Neural progenitor cell (in vitro differentiated cells): ENCODE results near the gene PCYT1A. TPM values are rescaled to one million over a fixed set of nuclear protein-coding genes. Genes with fewer than 3 reads are reported as not detected.
A peak's percentile ranks its signal among the peaks of the same experiment; 100 is the strongest.

ENCODE experiments used
- DNase-seq: peaks from one replicate; pipeline ENCODE4 v3.0.0-alpha.2; 2016; ENCODE audit warnings: low spot score
- H2AFZ ChIP-seq: fragments of 200-600 bp; sonication (generic); replicated peaks from 2 replicates; pipeline ENCODE4 v1.6.1; 2016; ENCODE audit warnings: antibody characterized with exemption
- H3F3A ChIP-seq: fragments of 200-600 bp; sonication (generic); 2 replicates; pipeline ENCODE4 v1.6.1; 2016; ENCODE audit warnings: antibody characterized with exemption, low read depth
- H3K27ac ChIP-seq: fragments of 200-600 bp; sonication (generic); 2 replicates; pipeline ENCODE4 v1.5.1; 2016; ENCODE audit warnings: mild to moderate bottlenecking
- H3K27me3 ChIP-seq: fragments of 200-600 bp; sonication (generic); 2 replicates; pipeline ENCODE4 v1.6.1; 2016; ENCODE audit warnings: mild to moderate bottlenecking, moderate library complexity
- H3K36me3 ChIP-seq: fragments of 200-600 bp; sonication (generic); 2 replicates; pipeline ENCODE4 v1.5.1; 2016
- H3K4me1 ChIP-seq: fragments of 200-600 bp; sonication (generic); 2 replicates; pipeline ENCODE4 v1.6.1; 2016; ENCODE audit warnings: mixed run types
- H3K4me2 ChIP-seq: fragments of 200-600 bp; sonication (generic); 2 replicates; pipeline ENCODE4 v1.6.1; 2016
- H3K4me3 ChIP-seq: fragments of 200-600 bp; sonication (generic); 2 replicates; pipeline ENCODE4 v1.5.1; 2016
- H3K79me2 ChIP-seq: fragments of 200-600 bp; sonication (generic); 2 replicates; pipeline ENCODE4 v1.6.1; 2016; ENCODE audit warnings: low read depth
- H3K9ac ChIP-seq: fragments of 200-600 bp; sonication (generic); 2 replicates; pipeline ENCODE4 v1.6.1; 2016
- H3K9me3 ChIP-seq: fragments of 200-600 bp; sonication (generic); 2 replicates; pipeline ENCODE4 v1.5.1; 2016; ENCODE audit warnings: low read depth
- H4K20me1 ChIP-seq: fragments of 200-600 bp; sonication (generic); 2 replicates; pipeline ENCODE4 v1.6.1; 2016; ENCODE audit warnings: low read depth
- H3K27ac Mint-ChIP-seq: 3 replicates; pipeline ENCODE4 v1.8.0; 2021; ENCODE audit warnings: mixed read lengths
- H3K27me3 Mint-ChIP-seq: 2 replicates; pipeline ENCODE4 v1.8.0; 2022; ENCODE audit warnings: low read depth, mild to moderate bottlenecking, inconsistent platforms, moderate library complexity, mixed read lengths; ENCODE audit not compliant: insufficient read depth
- H3K36me3 Mint-ChIP-seq: 3 replicates; pipeline ENCODE4 v1.8.0; 2021; ENCODE audit warnings: mixed read lengths
- H3K4me1 Mint-ChIP-seq: 3 replicates; pipeline ENCODE4 v1.8.0; 2021; ENCODE audit warnings: mixed read lengths
- H3K4me3 Mint-ChIP-seq: 3 replicates; pipeline ENCODE4 v1.8.0; 2021; ENCODE audit warnings: mild to moderate bottlenecking, moderate library complexity, mixed read lengths
- H3K9me3 Mint-ChIP-seq: 3 replicates; pipeline ENCODE4 v1.8.0; 2020; ENCODE audit warnings: mixed read lengths
- EZH2 ChIP-seq: fragments of 200-600 bp; sonication (generic); IDR thresholded peaks from 2 replicates; pipeline ENCODE4 v1.6.1; 2017; ENCODE audit warnings: antibody characterized with exemption, mild to moderate bottlenecking, moderate library complexity
- EZH2phosphoT487 ChIP-seq: fragments of 200-600 bp; sonication (generic); IDR thresholded peaks from 2 replicates; pipeline ENCODE4 v1.6.1; 2017; ENCODE audit warnings: antibody characterized with exemption
- total RNA-seq: library from RNA; depleted of rRNA; stranded (reverse); fragments of >200 nt; gene quantifications from 2 replicates; pipeline ENCODE4 v1.2.3, GENCODE V29; 2015; ENCODE audit warnings: low replicate concordance
- TF ChIP-seq, protein P1 (sequence below): fragments of 200-600 bp; sonication (generic); IDR thresholded peaks from 2 replicates; pipeline ENCODE4 v1.5.1; 2017; ENCODE audit warnings: antibody characterized with exemption, mild to moderate bottlenecking

PCYT1A gene
- total RNA-seq, 1 donor from 2014 or later = 29.3 TPM

GRCh38 chr3:196232154-196232881, 55.2 kb downstream of the PCYT1A start:
- Histone ChIP-seq H2AFZ (no peak overlapping the region), H3K36me3 (no peaks in the 10 kb centered on the region), H3K9me3 (no peaks in the 10 kb centered on the region), H3K4me1 (no peaks in the 10 kb centered on the region), H3K9ac (no peak overlapping the region), H3K4me2 (no peak overlapping the region), H3F3A (no peaks in the 10 kb centered on the region), H4K20me1 (no peaks in the 10 kb centered on the region), H3K27me3 (no peaks in the 10 kb centered on the region), H3K27ac (no peak overlapping the region), H3K4me3 (no peak overlapping the region), H3K79me2 (no peaks in the 10 kb centered on the region)
- Mint-ChIP-seq H3K4me3 (no peak overlapping the region), H3K27ac (no peak overlapping the region), H3K27me3 (peaks cover 4% of the 10 kb centered on the region), H3K4me1 (no peaks in the 10 kb centered on the region), H3K36me3 (no peaks in the 10 kb centered on the region), H3K9me3 (no peaks in the 10 kb centered on the region)
- DNase-seq = no peak
- TF ChIP-seq EZH2 = no peak
- no peak for TF ChIP-seq EZH2phosphoT487
- TF ChIP-seq, protein P1, sequence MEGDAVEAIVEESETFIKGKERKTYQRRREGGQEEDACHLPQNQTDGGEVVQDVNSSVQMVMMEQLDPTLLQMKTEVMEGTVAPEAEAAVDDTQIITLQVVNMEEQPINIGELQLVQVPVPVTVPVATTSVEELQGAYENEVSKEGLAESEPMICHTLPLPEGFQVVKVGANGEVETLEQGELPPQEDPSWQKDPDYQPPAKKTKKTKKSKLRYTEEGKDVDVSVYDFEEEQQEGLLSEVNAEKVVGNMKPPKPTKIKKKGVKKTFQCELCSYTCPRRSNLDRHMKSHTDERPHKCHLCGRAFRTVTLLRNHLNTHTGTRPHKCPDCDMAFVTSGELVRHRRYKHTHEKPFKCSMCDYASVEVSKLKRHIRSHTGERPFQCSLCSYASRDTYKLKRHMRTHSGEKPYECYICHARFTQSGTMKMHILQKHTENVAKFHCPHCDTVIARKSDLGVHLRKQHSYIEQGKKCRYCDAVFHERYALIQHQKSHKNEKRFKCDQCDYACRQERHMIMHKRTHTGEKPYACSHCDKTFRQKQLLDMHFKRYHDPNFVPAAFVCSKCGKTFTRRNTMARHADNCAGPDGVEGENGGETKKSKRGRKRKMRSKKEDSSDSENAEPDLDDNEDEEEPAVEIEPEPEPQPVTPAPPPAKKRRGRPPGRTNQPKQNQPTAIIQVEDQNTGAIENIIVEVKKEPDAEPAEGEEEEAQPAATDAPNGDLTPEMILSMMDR = no peak

DNA sequence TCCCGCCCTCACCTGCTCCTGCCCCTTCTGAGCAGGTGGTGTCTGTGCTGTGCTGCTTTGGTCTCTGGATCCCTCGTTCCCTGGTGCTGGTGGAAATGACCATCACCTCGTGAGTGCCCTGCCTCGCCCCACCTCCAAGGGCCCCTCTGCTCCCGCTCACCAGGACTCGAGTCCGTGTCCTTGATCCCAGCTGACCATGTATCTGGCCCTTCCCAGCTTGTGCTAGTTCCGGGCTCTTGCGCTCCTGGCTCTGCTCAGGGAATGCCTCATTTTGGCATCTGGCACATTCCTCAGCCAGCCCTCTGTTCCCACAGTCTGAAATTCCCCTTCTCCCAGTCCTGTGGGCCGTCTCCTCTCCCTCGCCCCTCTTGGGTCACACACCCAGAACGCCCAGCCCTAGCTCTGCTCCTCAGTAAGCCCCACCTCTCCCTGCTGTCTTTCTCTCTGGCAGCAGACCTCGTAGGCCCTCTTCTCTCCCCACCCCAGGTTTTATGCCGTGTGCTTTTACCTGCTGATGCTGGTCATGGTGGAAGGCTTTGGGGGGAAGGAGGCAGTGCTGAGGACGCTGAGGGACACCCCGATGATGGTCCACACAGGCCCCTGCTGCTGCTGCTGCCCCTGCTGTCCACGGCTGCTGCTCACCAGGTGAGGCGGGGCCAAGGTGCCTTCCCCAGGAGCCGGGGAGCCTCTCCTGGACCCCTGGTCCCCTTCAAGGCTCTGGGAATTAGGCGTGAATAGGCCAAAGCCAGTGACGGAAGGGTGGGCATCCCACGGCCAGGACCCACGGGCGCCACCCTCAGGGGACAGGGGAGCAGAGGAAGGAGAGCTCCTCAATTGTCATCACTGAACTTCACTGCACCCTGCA, 59.7 kb downstream of the PCYT1A start:
- no peak for DNase-seq
- H3K27ac Mint-ChIP-seq = peak overlapping the region; percentile 64

DNA sequence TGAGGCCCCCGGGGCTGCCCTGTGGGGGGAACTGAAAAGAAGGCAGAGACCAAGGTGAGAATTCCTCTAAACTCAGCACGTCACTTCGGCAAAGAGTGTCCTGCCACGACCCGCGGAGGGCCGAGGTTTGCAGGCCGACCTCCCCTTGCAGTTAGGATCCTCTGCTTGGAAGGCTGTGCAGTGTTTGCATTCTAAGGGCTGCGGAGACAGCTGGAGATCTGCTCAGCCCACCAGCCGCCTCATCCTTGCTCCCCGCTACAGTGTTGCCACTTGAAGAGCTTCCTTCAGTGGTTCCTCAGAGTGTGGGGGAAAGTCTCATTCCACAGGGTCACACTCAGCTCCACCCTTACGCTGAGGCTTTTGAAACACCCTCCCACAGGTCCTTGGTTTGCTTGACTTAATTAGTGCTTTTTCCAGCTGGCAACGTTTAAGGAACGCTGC, 60.4 kb downstream of the PCYT1A start:
- H3K27ac Mint-ChIP-seq = peak overlapping the region; percentile 42
- H3K4me1 ChIP-seq = no peaks in the 10 kb centered on the region
- H3K79me2 ChIP-seq = no peaks in the 10 kb centered on the region

More for the DNA sequence above, 59.7 kb downstream of the PCYT1A start:
- peaks cover 2% of the 10 kb centered on the region for H3K27me3 Mint-ChIP-seq
- no peaks in the 10 kb centered on the region for H3K9me3 ChIP-seq
- H3K36me3 Mint-ChIP-seq = no peaks in the 10 kb centered on the region
- no peak overlapping the region for H3K9ac ChIP-seq
- H3K27me3 ChIP-seq = no peaks in the 10 kb centered on the region
- no peak overlapping the region for H2AFZ ChIP-seq
- no peaks in the 10 kb centered on the region for H3K9me3 Mint-ChIP-seq
- no peaks in the 10 kb centered on the region for H3K4me1 ChIP-seq
- H3F3A ChIP-seq = no peaks in the 10 kb centered on the region
- H3K4me3 ChIP-seq = no peak overlapping the region
- H3K4me1 Mint-ChIP-seq = peaks cover 4% of the 10 kb centered on the region
- TF ChIP-seq, protein P1 = no peak
- TF ChIP-seq EZH2phosphoT487 (no peak), EZH2 (no peak)
- no peak overlapping the region for H3K27ac ChIP-seq
- no peaks in the 10 kb centered on the region for H3K36me3 ChIP-seq
- H4K20me1 ChIP-seq = no peaks in the 10 kb centered on the region
- no peaks in the 10 kb centered on the region for H3K79me2 ChIP-seq
- H3K4me3 Mint-ChIP-seq = no peak overlapping the region
- no peak overlapping the region for H3K4me2 ChIP-seq

More for the DNA sequence above, 60.4 kb downstream of the PCYT1A start:
- TF ChIP-seq, protein P1 = no peak
- no peak for TF ChIP-seq EZH2phosphoT487
- no peak for TF ChIP-seq EZH2
- Histone ChIP-seq H3K36me3 (no peaks in the 10 kb centered on the region), H3K27me3 (no peaks in the 10 kb centered on the region), H3K9me3 (no peaks in the 10 kb centered on the region), H3K4me3 (no peak overlapping the region), H4K20me1 (no peaks in the 10 kb centered on the region), H3K4me2 (no peak overlapping the region), H3F3A (no peaks in the 10 kb centered on the region), H3K9ac (no peak overlapping the region), H3K27ac (no peak overlapping the region), H2AFZ (no peak overlapping the region)
- H3K9me3 Mint-ChIP-seq = no peaks in the 10 kb centered on the region
- peaks cover 2% of the 10 kb centered on the region for H3K27me3 Mint-ChIP-seq
- no peak for DNase-seq
- no peak overlapping the region for H3K4me3 Mint-ChIP-seq
- no peaks in the 10 kb centered on the region for H3K36me3 Mint-ChIP-seq
- H3K4me1 Mint-ChIP-seq = peaks cover 4% of the 10 kb centered on the region
